Progenitor cell of endocrine pancreas (in vitro differentiated cells): Measurements from ENCODE around the gene RCAN3. TPM values are rescaled to one million over a fixed set of nuclear protein-coding genes. Genes with fewer than 3 reads are reported as not detected.
A peak's percentile ranks its signal among the peaks of the same experiment; 100 is the strongest.

Source experiments
- DNase-seq: peaks from one replicate; pipeline ENCODE4 v3.0.0; 2021; ENCODE audit warnings: low spot score; ENCODE audit not compliant: unreplicated experiment
- H3K27ac Mint-ChIP-seq: 2 replicates; pipeline ENCODE4 v1.8.0; 2021; ENCODE audit warnings: mild to moderate bottlenecking, moderate library complexity, mixed read lengths
- H3K27me3 Mint-ChIP-seq: 2 replicates; pipeline ENCODE4 v1.8.0; 2021; ENCODE audit warnings: mixed read lengths
- H3K36me3 Mint-ChIP-seq: 2 replicates; pipeline ENCODE4 v1.8.0; 2022; ENCODE audit warnings: mixed read lengths; ENCODE audit not compliant: insufficient read depth
- H3K4me1 Mint-ChIP-seq: 2 replicates; pipeline ENCODE4 v1.8.0; 2021; ENCODE audit warnings: low read depth, mixed read lengths
- H3K4me3 Mint-ChIP-seq: 2 replicates; pipeline ENCODE4 v1.8.0; 2021; ENCODE audit warnings: low read depth, mild to moderate bottlenecking, moderate library complexity, mixed read lengths
- H3K9me3 Mint-ChIP-seq: 2 replicates; pipeline ENCODE4 v1.8.0; 2021; ENCODE audit warnings: low read depth, mixed read lengths
- total RNA-seq: library from RNA; stranded (reverse); gene quantifications from 2 replicates; pipeline ENCODE4 v1.2.1, GENCODE V29; 2021
- TF ChIP-seq, protein P1 (sequence below): fragments of 200-600 bp; sonication (generic); IDR thresholded peaks from one replicate; pipeline ENCODE4 v1.5.0; 2021; ENCODE audit warnings: antibody characterized with exemption, mild to moderate bottlenecking; ENCODE audit not compliant: unreplicated experiment

Gene RCAN3
- total RNA-seq, 1 donor from 2014 or later = 31.0 TPM

DNA sequence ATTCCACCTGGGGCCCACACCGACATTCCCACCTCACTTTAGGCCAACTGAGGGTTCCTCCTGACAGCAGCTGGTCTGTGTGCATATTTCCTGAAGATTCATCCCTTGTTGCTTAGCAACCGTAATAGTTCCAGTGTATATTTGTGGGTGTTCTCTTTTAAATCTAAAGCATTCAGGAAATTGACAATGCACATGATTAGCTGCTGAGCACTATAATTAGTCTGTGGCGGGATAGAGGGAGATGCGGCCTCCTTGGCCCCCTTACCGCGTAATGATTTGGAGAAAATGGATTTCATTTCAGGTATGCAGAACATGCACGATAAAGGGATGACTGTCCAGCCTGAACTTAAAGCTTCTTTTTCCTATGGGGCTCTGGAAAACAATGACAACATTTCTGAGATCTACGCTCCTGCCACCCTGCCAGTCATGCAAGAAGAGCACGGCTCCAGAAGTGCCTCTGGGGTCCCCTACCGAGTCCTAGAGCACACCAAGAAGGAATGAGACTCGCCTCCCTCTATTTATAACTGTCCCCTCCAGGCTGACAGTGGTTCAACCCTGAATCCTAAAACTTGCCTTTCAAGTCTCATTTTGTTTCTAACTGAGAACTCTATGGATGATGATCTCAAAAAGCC, 33.8 kb upstream of the RCAN3 start:
- no peak overlapping the region for H3K4me3 Mint-ChIP-seq
- H3K9me3 Mint-ChIP-seq = no peaks in the 10 kb centered on the region
- no peaks in the 10 kb centered on the region for H3K27me3 Mint-ChIP-seq
- TF ChIP-seq, protein P1, sequence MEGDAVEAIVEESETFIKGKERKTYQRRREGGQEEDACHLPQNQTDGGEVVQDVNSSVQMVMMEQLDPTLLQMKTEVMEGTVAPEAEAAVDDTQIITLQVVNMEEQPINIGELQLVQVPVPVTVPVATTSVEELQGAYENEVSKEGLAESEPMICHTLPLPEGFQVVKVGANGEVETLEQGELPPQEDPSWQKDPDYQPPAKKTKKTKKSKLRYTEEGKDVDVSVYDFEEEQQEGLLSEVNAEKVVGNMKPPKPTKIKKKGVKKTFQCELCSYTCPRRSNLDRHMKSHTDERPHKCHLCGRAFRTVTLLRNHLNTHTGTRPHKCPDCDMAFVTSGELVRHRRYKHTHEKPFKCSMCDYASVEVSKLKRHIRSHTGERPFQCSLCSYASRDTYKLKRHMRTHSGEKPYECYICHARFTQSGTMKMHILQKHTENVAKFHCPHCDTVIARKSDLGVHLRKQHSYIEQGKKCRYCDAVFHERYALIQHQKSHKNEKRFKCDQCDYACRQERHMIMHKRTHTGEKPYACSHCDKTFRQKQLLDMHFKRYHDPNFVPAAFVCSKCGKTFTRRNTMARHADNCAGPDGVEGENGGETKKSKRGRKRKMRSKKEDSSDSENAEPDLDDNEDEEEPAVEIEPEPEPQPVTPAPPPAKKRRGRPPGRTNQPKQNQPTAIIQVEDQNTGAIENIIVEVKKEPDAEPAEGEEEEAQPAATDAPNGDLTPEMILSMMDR = no peak
- H3K36me3 Mint-ChIP-seq = peaks cover 3% of the 10 kb centered on the region
- no peak overlapping the region for H3K27ac Mint-ChIP-seq
- peaks cover 18% of the 10 kb centered on the region for H3K4me1 Mint-ChIP-seq
- DNase-seq = no peak

DNA sequence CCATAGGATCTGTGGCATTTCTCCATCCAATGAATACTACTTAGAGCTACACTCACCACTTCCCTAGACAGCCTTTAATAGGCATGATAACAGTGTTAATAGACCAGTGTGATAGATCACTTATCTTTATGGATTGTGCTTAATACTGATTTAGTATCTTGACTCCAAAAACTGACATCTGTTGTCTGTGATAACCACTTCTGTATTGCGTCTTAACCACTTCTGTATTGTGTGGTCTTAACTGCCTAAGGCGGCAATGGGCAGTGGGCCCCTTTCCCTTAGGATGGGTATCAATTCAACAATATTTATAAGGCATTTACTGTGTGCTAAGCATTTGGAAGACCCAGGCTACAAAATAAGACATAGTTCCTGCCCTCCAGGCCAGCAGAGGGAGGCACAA, 32.0 kb upstream of the RCAN3 start:
- no peak for DNase-seq
- Mint-ChIP-seq H3K27ac (no peak overlapping the region), H3K4me3 (no peak overlapping the region), H3K9me3 (no peaks in the 10 kb centered on the region), H3K27me3 (no peaks in the 10 kb centered on the region), H3K36me3 (peaks cover 3% of the 10 kb centered on the region), H3K4me1 (peaks cover 15% of the 10 kb centered on the region)
- TF ChIP-seq, protein P1 = no peak

DNA sequence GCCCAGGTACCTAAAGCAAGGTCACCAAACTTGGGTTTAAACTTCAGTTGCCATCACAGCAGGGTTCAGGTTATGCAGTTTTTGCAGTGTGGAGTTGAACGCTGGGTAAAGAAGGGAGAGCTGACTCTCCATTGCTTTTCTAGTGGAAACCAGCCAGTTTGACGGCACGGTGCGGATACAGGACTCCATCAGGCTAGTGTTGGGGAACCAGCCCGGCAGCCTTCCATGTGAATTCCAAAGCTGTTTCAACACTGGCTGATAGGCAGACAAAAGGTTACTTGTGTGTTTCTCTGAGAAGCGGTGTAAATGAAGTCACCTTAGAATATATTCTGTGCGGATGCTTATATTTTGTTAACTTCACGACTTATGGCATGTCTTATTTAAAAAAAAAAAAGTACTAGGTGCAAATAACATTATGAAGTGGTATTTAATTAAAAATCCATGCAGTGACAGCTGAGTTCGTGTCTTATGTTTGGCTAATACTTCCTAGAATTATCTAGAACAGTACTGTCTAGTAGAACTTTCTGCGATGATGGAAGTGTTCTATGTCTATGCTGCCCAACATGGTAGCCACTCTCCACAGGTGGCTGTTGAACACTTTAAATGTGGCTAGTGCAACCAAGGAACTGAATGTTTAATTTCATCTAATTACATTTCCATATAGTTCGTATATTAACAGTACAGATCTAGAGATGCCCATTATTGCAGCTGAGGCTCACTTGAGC, 29.9 kb upstream of the RCAN3 start:
- TF ChIP-seq, protein P1 = no peak
- Mint-ChIP-seq H3K4me3 (no peak overlapping the region), H3K9me3 (no peaks in the 10 kb centered on the region), H3K4me1 (peaks cover 17% of the 10 kb centered on the region), H3K36me3 (peaks cover 3% of the 10 kb centered on the region), H3K27me3 (no peaks in the 10 kb centered on the region), H3K27ac (peak overlapping the region; percentile 95)
- peak; percentile 30 for DNase-seq

DNA sequence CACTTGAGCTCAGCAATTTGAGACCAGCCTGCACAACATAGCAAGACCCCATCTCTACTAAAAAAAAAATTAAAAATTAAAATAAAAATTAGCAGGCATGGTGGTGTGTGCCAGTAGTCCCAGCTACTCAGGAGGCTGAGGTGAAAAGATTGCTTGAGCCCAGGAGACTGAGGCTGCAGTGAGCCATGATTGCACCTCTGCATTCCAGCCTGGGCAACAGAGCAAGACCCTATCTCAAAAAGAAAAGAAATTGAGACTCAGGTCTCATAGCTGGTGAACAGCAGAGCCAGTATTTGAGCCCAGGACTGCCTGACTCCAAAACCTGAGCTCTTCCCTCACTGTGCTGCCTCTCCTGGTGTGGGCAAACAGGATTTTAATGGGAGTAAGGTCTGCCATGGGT, 28.4 kb upstream of the RCAN3 start:
- no peak overlapping the region for H3K27ac Mint-ChIP-seq
- H3K4me1 Mint-ChIP-seq = peaks cover 17% of the 10 kb centered on the region
- TF ChIP-seq, protein P1 = no peak
- H3K4me3 Mint-ChIP-seq = no peak overlapping the region
- no peak for DNase-seq
- H3K9me3 Mint-ChIP-seq = no peaks in the 10 kb centered on the region
- peaks cover 3% of the 10 kb centered on the region for H3K36me3 Mint-ChIP-seq
- H3K27me3 Mint-ChIP-seq = no peaks in the 10 kb centered on the region

DNA sequence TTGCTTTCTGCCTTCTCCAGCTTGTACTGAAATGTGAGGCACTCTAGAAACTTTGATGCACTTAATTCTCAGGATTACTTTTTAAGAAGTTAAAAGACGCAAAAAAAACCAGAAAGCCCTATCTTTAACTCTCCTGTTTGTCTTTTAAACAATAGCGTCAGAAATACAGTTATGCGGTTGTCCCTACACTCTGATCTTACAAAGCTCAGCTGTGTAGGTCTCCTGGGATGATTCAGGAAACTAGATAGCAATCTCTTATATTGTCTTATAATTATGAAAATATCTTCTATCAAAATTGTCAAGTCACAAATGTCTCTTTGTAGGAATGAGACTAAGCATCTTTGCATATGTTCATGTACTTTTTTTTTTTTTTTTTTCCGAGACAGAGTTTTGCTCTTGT, 26.9 kb upstream of the RCAN3 start:
- H3K4me3 Mint-ChIP-seq = no peak overlapping the region
- peaks cover 17% of the 10 kb centered on the region for H3K4me1 Mint-ChIP-seq
- no peaks in the 10 kb centered on the region for H3K9me3 Mint-ChIP-seq
- no peak for DNase-seq
- no peaks in the 10 kb centered on the region for H3K36me3 Mint-ChIP-seq
- TF ChIP-seq, protein P1 = no peak
- H3K27ac Mint-ChIP-seq = peak overlapping the region; percentile 49
- H3K27me3 Mint-ChIP-seq = no peaks in the 10 kb centered on the region
